Gastroesophageal sphincter (tissue), 4 donors: ENCODE results near the gene MYCBPAP. TPM values are rescaled to one million over a fixed set of nuclear protein-coding genes. Genes with fewer than 3 reads are reported as not detected.

Experiments
- ATAC-seq: fragments of 150-250 bp; one replicate; pipeline ENCODE4 v1.9.1; 2016; ENCODE audit warnings: mild to moderate bottlenecking, moderate library complexity
- H3K27ac ChIP-seq, 4 donors: fragments of 200-600 bp; sonication (generic) in 3 of 4; 1 replicate in 3 of 4; 2 replicates in 1 of 4; pipeline ENCODE4 v1.5.1; 2016 to 2019
- H3K27me3 ChIP-seq: fragments of 200-600 bp; sonication (generic); one replicate; pipeline ENCODE4 v1.5.1; 2019
- H3K36me3 ChIP-seq, 2 donors: fragments of 200-600 bp; sonication (generic); one replicate each; pipeline ENCODE4 v1.5.1; 2019; ENCODE audit warnings: control low read depth in 1 of 2
- H3K4me1 ChIP-seq, 3 donors: fragments of 200-600 bp; sonication (generic); 1 replicate in 2 of 3; 2 replicates in 1 of 3; pipeline ENCODE4 v1.5.1; 2016 to 2019; ENCODE audit warnings: control low read depth in 2 of 3
- H3K4me3 ChIP-seq, 2 donors: fragments of 200-600 bp; sonication (generic); one replicate each; pipeline ENCODE4 v1.5.1; 2019; ENCODE audit warnings: mild to moderate bottlenecking in 1 of 2, moderate library complexity in 1 of 2
- H3K9me3 ChIP-seq, 3 donors: fragments of 200-600 bp; sonication (generic); one replicate each; pipeline ENCODE4 v1.5.1; 2017 to 2019; ENCODE audit warnings: control low read depth in 2 of 3
- EP300 ChIP-seq: sonication (generic); formaldehyde crosslinking; IDR thresholded peaks from one replicate; pipeline ENCODE4 v1.6.1; 2017; ENCODE audit warnings: antibody characterized with exemption, mild to moderate bottlenecking
- POLR2A ChIP-seq, 2 donors: fragments of 450-650 bp; IDR thresholded peaks; one replicate each; pipeline ENCODE4 v1.6.1; 2017; ENCODE audit warnings: antibody characterized with exemption in 2 of 2, mild to moderate bottlenecking in 2 of 2, moderate library complexity in 1 of 2
- POLR2AphosphoS5 ChIP-seq: sonication (generic); formaldehyde crosslinking; IDR thresholded peaks from one replicate; pipeline ENCODE4 v1.6.1; 2017; ENCODE audit warnings: antibody characterized with exemption
- WGBS, 2 donors: methylation state at CpG; one replicate each; pipeline ENCODE4 v1.1.5; 2018; ENCODE audit warnings: low coverage in 1 of 2; 5-methylcytosine and 5-hydroxymethylcytosine counted together
- total RNA-seq, 4 donors: library from RNA; depleted of rRNA; stranded (reverse); fragments of >200 nt; gene quantifications; one replicate each; pipeline ENCODE4 v1.1.0, GENCODE V29; 2016
- TF ChIP-seq, protein P1 (sequence below), 4 experiments: fragments of 200-600 bp in 2 of 4; fragments of 450-650 bp in 2 of 4; sonication (generic) in 1 of 4; IDR thresholded peaks; one replicate each; pipeline ENCODE4 v1.5.1; 2017 to 2019; ENCODE audit warnings: antibody characterized with exemption in 4 of 4, mild to moderate bottlenecking in 2 of 4, moderate library complexity in 2 of 4

MYCBPAP gene
- total RNA-seq, 4 donors from 2014 or later: 0.27 to 0.31 TPM; not detected in 2

DNA sequence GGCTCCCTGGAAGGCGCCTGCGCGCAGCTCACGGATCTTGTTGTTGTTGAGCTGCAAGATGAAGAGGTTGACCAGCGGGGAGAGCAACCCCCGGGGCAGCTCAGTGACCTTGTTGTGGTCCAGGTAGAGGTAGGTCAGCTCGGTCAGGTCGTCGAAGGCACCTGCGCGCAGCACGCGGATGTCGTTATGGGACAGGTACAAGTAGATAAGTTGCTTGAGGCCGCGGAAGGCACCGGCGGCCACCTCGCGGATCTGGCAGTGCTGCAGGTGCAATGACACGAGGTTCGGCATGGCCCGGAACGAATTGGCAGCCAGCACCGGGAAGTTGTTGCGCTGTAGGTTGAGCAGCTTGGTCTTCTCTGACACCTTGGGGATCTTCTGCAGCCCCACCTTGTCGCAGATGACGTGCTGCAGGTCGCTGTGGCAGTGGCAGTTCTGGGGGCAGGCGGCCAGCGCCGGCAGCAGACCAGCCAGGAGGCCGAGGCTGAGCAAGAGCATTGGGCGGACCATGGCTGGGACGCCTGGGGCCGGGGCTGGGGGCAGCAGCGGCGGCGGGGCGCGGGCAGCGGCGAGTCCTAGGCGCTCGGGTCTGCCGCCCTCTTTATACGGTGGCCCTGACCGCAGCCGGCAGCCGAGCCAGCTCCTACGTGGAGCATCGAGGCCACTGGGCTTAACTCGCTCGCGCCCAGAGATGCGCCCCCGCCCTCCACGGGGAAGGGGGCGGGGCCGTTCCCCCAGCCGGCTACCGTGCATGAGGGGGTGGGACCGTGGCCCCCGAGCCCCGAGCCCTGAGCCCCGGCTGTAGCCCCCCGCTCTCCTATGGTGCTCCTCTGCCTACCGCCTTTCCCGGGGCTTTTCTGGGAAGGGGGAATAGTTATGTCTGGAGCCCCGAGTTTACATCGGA is 39.7 kb upstream of the MYCBPAP start, which contains the start of gene CHAD:
Gene CHAD (minus strand): TSS at position 577 of the 904 bp plus-strand sequence. CDS start 67 bp downstream, at position 510.
- peaks cover 0 to 18% (median 12%) of the 10 kb centered on the region in 3 donors for H3K4me1 ChIP-seq
- H3K27me3 ChIP-seq: peaks cover 39% of the 10 kb centered on the region
- no peak within 1 kb of the TSS for H3K27ac ChIP-seq
- no peak for ATAC-seq
- H3K36me3 ChIP-seq: peaks cover 0 to 27% of the 10 kb centered on the region in 2 donors
- peak within 1 kb of the TSS in 1 of 2 donors; percentile 45 for H3K4me3 ChIP-seq
- TF ChIP-seq POLR2A (IDR thresholded peaks at IDR 0.05) (no peak), POLR2AphosphoS5 (no peak), EP300 (no peak)
- TF ChIP-seq, protein P1, sequence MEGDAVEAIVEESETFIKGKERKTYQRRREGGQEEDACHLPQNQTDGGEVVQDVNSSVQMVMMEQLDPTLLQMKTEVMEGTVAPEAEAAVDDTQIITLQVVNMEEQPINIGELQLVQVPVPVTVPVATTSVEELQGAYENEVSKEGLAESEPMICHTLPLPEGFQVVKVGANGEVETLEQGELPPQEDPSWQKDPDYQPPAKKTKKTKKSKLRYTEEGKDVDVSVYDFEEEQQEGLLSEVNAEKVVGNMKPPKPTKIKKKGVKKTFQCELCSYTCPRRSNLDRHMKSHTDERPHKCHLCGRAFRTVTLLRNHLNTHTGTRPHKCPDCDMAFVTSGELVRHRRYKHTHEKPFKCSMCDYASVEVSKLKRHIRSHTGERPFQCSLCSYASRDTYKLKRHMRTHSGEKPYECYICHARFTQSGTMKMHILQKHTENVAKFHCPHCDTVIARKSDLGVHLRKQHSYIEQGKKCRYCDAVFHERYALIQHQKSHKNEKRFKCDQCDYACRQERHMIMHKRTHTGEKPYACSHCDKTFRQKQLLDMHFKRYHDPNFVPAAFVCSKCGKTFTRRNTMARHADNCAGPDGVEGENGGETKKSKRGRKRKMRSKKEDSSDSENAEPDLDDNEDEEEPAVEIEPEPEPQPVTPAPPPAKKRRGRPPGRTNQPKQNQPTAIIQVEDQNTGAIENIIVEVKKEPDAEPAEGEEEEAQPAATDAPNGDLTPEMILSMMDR (IDR thresholded peaks at IDR 0.05): no peak
- H3K9me3 ChIP-seq: no peaks in the 10 kb centered on the region
- WGBS, 2 donors: 34% methylated on average over 8 of the region's 71 CpGs; no CpG with 5 or more reads in 1 of the 2 donors

DNA sequence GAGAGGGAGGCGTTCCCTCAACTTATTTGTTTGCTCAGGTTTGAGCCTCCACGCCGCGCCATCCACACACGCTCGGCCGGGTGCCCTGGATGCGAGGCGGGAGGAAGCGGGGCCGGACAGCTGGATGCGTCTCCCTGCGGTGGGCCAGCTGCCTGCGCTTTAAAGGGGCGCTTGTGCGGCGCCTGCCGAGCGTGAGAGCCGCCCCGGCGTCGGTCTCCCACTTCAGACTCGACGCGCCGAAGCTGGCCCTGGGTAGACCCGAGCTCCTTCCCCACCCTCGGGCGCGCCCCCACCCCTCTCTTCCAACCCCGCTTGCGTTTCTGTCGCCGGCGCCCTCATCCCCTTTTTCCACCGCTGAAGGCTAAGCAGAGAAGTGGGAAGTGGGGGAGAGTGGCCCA is 39.0 kb upstream of the MYCBPAP start:
- H3K36me3 ChIP-seq: peaks cover 0 to 28% of the 10 kb centered on the region in 2 donors
- no peaks in the 10 kb centered on the region for H3K9me3 ChIP-seq
- H3K27me3 ChIP-seq: peaks cover 39% of the 10 kb centered on the region
- H3K4me1 ChIP-seq: peaks cover 0 to 18% (median 12%) of the 10 kb centered on the region in 3 donors
- WGBS, 2 donors: no CpG with 5 or more reads among the region's 37 CpGs
- no peak overlapping the region for H3K27ac ChIP-seq
- no peak for TF ChIP-seq POLR2AphosphoS5
- no peak for TF ChIP-seq POLR2A (IDR thresholded peaks at IDR 0.05)
- no peak for TF ChIP-seq EP300
- TF ChIP-seq, protein P1 (IDR thresholded peaks at IDR 0.05): no peak
- peak overlapping the region in 1 of 2 donors; percentile 45 for H3K4me3 ChIP-seq
- ATAC-seq: no peak

DNA sequence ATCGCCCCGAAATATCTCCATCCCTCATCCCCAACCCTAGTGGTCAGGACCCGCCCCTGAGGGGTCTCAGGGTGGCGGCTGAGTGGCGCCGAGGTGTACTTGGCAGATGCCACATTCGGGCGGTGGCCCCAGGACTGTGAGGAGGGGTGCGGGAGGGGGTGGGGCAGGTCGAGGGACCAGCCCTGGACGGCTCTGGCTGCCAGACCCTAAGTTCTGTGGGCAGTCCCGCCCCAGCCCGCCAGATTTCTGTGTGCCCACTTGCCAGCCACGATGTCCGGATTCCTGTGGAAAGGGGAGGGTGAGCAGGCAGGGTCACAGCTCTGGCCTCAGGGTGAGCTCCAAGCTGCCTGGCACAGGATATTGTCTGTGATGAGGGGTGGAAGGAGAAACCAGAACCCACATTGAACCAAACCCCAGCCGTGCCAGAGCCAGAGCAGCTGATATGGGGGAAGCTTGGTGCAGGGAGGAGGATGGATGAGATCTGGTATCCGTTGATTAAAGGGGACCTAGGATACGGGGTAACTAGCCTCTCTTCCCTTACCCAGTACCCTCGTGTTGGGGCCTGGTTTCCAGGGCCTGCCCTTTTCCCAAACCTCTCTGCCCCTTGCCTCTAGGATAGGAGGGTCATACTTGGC is 38.5 kb upstream of the MYCBPAP start:
- peaks cover 39% of the 10 kb centered on the region for H3K27me3 ChIP-seq
- H3K4me3 ChIP-seq: no peak overlapping the region
- peaks cover 0 to 24% of the 10 kb centered on the region in 2 donors for H3K36me3 ChIP-seq
- no peak overlapping the region for H3K27ac ChIP-seq
- H3K9me3 ChIP-seq: no peaks in the 10 kb centered on the region
- H3K4me1 ChIP-seq: peaks cover 0 to 18% (median 12%) of the 10 kb centered on the region in 3 donors
- no peak for ATAC-seq
- TF ChIP-seq EP300: no peak
- TF ChIP-seq POLR2A (IDR thresholded peaks at IDR 0.05): no peak
- TF ChIP-seq, protein P1 (IDR thresholded peaks at IDR 0.05): no peak
- no peak for TF ChIP-seq POLR2AphosphoS5
- 63 to 67% methylated on average over 1 to 9 of the region's 19 CpGs for WGBS, 2 donors

DNA sequence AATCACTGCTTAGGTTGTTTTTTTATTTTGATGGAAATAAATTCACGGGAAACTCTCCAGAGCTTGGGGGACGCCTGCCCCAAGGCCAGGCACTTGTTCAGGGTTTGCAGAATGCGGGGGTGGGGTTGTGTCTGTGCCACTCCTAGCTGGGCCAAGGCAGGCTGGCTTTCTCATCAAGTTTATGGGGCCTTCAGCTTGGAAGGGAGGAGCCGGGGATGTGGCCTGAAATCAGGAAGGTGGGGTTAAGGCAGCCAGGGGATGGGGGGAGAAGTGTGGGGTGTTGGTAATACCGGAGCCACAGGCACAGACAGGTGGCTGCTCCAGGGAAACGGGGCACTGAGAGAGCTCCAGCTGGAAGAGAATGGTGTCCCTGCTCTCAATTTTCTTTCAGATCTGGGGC is 37.8 kb upstream of the MYCBPAP start:
- 100% methylated on average over 1 of the region's 6 CpGs for WGBS, 2 donors
- Histone ChIP-seq H3K4me1 (peaks cover 0 to 18% (median 12%) of the 10 kb centered on the region in 3 donors), H3K9me3 (no peaks in the 10 kb centered on the region), H3K4me3 (no peak overlapping the region), H3K27me3 (peaks cover 39% of the 10 kb centered on the region), H3K27ac (no peak overlapping the region), H3K36me3 (peaks cover 0 to 19% of the 10 kb centered on the region in 2 donors)
- TF ChIP-seq EP300 (no peak), POLR2A (IDR thresholded peaks at IDR 0.05) (no peak)
- TF ChIP-seq, protein P1 (IDR thresholded peaks at IDR 0.05): no peak
- no peak for ATAC-seq
